Measurements from ENCODE around the gene UBA52. TPM values are rescaled to one million over a fixed set of nuclear protein-coding genes. Genes with fewer than 3 reads are reported as not detected.
"Not testable (repeated sequence)": the region's sequence is repeated elsewhere in the genome, so short reads cannot be mapped to it uniquely, and the experiment has no call there.

Gene UBA52
- total and polyA plus RNA-seq, 2 experiments from 2014 or later, result 390 to 457 TPM

DNA sequence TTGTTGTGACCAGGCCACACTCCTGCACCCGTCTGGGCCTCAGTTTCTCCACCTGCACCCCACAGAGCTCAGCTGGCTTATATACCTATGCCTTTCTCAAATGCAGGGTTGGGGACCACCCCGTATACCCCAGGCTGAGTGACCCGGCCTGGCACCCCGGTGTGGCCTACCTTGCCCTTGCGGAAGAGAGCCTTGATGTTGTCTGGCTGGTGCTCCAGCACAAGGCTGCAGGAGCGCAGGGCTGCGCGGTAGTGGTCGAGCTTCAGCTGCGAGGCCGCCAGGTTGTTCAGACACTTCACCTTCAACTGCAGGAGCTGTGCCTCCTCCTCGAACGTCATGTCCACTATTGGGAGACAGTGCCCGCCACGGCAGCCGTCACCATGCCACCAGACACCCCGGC lies 34.2 kb upstream of the UBA52 start:
- no peak overlapping the region for H3K4me3 ChIP-seq
- H3K9me3 ChIP-seq (ENCODE audit: low read depth), result no peaks in the 10 kb centered on the region
- H3K4me1 ChIP-seq (ENCODE audit: low read depth), result no peaks in the 10 kb centered on the region
- TF ChIP-seq, protein P1, sequence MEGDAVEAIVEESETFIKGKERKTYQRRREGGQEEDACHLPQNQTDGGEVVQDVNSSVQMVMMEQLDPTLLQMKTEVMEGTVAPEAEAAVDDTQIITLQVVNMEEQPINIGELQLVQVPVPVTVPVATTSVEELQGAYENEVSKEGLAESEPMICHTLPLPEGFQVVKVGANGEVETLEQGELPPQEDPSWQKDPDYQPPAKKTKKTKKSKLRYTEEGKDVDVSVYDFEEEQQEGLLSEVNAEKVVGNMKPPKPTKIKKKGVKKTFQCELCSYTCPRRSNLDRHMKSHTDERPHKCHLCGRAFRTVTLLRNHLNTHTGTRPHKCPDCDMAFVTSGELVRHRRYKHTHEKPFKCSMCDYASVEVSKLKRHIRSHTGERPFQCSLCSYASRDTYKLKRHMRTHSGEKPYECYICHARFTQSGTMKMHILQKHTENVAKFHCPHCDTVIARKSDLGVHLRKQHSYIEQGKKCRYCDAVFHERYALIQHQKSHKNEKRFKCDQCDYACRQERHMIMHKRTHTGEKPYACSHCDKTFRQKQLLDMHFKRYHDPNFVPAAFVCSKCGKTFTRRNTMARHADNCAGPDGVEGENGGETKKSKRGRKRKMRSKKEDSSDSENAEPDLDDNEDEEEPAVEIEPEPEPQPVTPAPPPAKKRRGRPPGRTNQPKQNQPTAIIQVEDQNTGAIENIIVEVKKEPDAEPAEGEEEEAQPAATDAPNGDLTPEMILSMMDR (IDR thresholded peaks at IDR 0.05; ENCODE audit: low read depth, low read length), result no peak
- no peaks in the 10 kb centered on the region for H3K27me3 ChIP-seq
- no peak overlapping the region for H3K27ac ChIP-seq
- H3K36me3 ChIP-seq, result peaks cover 50% of the 10 kb centered on the region
- DNase-seq (ENCODE audit: low read depth in 1 of 2, low spot score in 1 of 2), result no peak

DNA sequence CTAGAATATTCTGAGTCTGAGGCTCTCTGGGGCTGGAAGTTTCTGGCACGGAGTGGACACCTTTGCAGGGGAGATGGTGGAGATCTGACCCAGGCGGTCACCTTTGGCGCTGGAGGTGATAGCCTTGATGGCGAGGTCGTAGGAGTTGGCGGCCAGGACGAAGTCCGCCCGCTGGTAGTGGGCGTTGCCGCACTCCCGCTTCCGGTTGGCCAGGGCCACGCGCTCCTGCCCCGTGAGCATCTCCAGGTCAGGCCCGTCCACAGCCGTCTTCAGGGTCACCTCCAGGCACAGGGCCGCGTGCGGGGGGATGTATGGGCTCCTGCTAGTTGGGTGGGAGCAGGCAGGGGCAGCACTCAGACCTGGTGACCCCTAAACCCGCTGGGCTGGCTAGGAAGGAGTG lies 33.5 kb upstream of the UBA52 start:
- no peaks in the 10 kb centered on the region for H3K9me3 ChIP-seq (ENCODE audit: low read depth)
- H3K36me3 ChIP-seq, result peaks cover 44% of the 10 kb centered on the region
- no peak overlapping the region for H3K4me3 ChIP-seq
- H3K4me1 ChIP-seq (ENCODE audit: low read depth), result no peaks in the 10 kb centered on the region
- H3K27me3 ChIP-seq, result no peaks in the 10 kb centered on the region
- H3K27ac ChIP-seq, result no peak overlapping the region
- DNase-seq (ENCODE audit: low read depth in 1 of 2, low spot score in 1 of 2), result no peak
- TF ChIP-seq, protein P1 (IDR thresholded peaks at IDR 0.05; ENCODE audit: low read depth, low read length), result no peak

DNA sequence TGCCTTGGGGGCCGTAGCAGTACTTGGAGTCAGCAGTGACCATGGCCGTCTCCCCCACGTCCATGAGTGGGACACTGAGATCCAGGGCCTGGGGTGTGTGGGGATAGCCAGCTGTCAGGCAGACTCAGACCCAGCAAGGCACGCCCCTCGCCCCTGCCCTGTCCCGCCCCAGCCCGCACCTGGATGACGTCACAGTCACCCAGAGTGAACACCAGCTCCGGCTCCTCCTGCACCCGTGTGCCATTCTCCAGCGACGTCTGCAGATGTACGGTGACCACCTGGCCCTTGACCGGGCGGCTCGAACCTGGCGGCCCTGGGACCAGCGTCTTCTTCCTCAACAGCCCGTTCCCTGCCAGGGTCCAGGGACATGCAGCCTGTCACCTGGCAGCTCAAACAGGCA lies 32.3 kb upstream of the UBA52 start:
- H3K9me3 ChIP-seq (ENCODE audit: low read depth), result no peaks in the 10 kb centered on the region
- H3K36me3 ChIP-seq, result peaks cover 42% of the 10 kb centered on the region
- DNase-seq (ENCODE audit: low read depth in 1 of 2, low spot score in 1 of 2), result no peak
- no peak overlapping the region for H3K4me3 ChIP-seq
- H3K4me1 ChIP-seq (ENCODE audit: low read depth), result peaks cover 3% of the 10 kb centered on the region
- H3K27me3 ChIP-seq, result no peaks in the 10 kb centered on the region
- TF ChIP-seq, protein P1 (IDR thresholded peaks at IDR 0.05; ENCODE audit: low read depth, low read length), result no peak
- H3K27ac ChIP-seq, result no peak overlapping the region

DNA sequence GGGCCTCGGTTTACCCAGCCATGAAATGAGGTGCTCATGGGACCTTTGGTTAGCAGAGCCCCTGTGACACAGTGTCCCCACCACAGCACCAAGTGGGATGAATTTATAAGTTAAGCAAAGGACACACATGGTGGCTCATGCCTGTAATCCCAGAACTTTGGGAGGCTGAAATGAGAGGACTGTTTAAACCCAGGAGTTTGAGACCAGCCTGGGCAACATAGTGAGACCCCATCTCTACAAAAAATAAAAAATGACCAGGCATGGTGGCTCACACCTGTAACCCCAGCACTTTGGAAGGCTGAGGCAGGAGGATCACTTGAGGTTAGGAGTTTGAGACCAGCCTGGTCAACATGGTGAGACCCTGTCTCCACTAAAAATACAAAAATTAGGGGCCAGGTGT lies 31.5 kb upstream of the UBA52 start:
- not testable (repeated sequence) for DNase-seq (ENCODE audit: low read depth in 1 of 2, low spot score in 1 of 2); H3K27me3 ChIP-seq
- peaks cover 42% of the 10 kb centered on the region for H3K36me3 ChIP-seq

DNA sequence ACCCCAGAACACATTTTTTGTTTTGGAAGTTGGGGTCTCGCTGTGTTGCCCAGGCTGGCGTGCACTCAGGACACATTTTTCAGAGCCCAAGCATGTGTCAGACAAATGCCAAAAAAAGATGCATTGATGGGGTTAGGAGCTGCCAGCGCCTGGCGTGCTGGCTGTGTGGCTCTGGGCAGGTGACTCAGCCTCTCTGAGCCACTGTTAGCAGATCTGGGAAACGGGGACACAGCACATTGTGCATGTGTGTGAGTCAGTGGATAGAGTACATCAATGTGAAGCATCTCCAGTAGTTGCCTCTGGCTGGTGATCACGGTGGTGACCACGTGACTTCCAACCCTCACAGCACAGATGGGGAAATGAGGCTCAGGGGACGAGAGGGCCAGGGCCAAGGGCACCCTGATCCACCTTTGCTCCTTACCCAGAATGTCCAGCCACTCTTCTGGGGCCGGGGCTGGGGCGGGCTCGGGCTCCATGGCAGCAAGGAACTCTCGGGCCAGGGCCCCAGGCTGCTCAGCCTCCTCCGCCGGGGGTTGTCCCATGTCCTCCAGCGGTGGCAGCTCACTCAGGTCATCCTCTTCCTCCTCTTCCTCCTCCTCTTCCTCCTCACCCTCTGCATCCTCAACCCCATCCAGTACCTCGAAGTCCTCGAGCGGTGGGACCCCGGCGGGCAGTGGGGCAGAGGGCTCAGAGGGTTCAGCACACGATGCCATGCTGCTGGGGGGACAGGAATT lies 30.2 kb upstream of the UBA52 start:
- H3K27me3 ChIP-seq, result no peaks in the 10 kb centered on the region
- DNase-seq (ENCODE audit: low read depth in 1 of 2, low spot score in 1 of 2), result no peak
- H3K4me3 ChIP-seq, result no peak overlapping the region
- TF ChIP-seq, protein P1 (IDR thresholded peaks at IDR 0.05; ENCODE audit: low read depth, low read length), result no peak
- no peak overlapping the region for H3K27ac ChIP-seq
- peaks cover 3% of the 10 kb centered on the region for H3K4me1 ChIP-seq (ENCODE audit: low read depth)
- H3K9me3 ChIP-seq (ENCODE audit: low read depth), result no peaks in the 10 kb centered on the region
- H3K36me3 ChIP-seq, result peaks cover 35% of the 10 kb centered on the region

More for the DNA sequence above, 31.5 kb upstream of the UBA52 start:
- H3K9me3 ChIP-seq (ENCODE audit: low read depth); H3K27ac ChIP-seq; H3K4me3 ChIP-seq; H3K4me1 ChIP-seq (ENCODE audit: low read depth): not testable (repeated sequence)
